ENCODE measurements around the gene HSBP1. TPM values are rescaled to one million over a fixed set of nuclear protein-coding genes. Genes with fewer than 3 reads are reported as not detected.

Gene HSBP1
- total RNA-seq, 2 donors from 2014 or later = 112 to 134 TPM

DNA sequence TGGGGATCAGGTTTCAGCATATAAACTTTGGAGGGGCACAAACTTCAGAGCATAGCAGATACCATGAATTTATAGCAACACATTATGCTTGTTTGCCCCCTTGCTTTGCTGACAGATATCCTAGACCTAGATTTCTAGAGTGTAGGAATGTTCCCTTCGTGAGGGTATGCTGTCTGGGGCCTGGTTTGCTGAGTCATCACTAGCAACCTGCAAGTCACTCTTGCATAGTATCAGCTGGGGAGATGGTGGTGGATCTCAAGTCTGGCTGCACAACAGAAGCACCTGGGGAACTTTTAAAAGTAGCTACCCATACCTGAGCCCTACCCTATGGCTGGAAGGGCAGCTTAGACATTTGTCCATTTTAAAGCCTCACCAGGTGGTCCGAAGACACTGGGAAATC is 22.3 kb upstream of the HSBP1 start:
- no peak for DNase-seq
- TF ChIP-seq, protein P1, sequence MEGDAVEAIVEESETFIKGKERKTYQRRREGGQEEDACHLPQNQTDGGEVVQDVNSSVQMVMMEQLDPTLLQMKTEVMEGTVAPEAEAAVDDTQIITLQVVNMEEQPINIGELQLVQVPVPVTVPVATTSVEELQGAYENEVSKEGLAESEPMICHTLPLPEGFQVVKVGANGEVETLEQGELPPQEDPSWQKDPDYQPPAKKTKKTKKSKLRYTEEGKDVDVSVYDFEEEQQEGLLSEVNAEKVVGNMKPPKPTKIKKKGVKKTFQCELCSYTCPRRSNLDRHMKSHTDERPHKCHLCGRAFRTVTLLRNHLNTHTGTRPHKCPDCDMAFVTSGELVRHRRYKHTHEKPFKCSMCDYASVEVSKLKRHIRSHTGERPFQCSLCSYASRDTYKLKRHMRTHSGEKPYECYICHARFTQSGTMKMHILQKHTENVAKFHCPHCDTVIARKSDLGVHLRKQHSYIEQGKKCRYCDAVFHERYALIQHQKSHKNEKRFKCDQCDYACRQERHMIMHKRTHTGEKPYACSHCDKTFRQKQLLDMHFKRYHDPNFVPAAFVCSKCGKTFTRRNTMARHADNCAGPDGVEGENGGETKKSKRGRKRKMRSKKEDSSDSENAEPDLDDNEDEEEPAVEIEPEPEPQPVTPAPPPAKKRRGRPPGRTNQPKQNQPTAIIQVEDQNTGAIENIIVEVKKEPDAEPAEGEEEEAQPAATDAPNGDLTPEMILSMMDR (IDR thresholded peaks at IDR 0.05) = no peak
- no peaks in the 10 kb centered on the region for H3K4me1 ChIP-seq
- H3K9me3 ChIP-seq = no peaks in the 10 kb centered on the region
- intact Hi-C loops (cut with DNase I) = no loop called here
- no peak overlapping the region for H3K9ac ChIP-seq (ENCODE audit: low read depth in 2 of 2, low read length in 2 of 2)
- H3K36me3 ChIP-seq = no peaks in the 10 kb centered on the region
- no peak overlapping the region for H3K4me3 ChIP-seq
- no peak overlapping the region for H3K27ac ChIP-seq
- H3K27me3 ChIP-seq = no peaks in the 10 kb centered on the region

GRCh38 chr16:83789642-83790401 is 18.0 kb upstream of the HSBP1 start:
- no peaks in the 10 kb centered on the region for H3K27me3 ChIP-seq
- no peaks in the 10 kb centered on the region for H3K9me3 ChIP-seq
- H3K9ac ChIP-seq (ENCODE audit: low read depth in 2 of 2, low read length in 2 of 2) = no peak overlapping the region
- H3K4me3 ChIP-seq = no peak overlapping the region
- TF ChIP-seq, protein P1 (IDR thresholded peaks at IDR 0.05) = no peak
- intact Hi-C loops (cut with DNase I) = no loop called here
- no peaks in the 10 kb centered on the region for H3K36me3 ChIP-seq
- no peak overlapping the region for H3K27ac ChIP-seq
- H3K4me1 ChIP-seq = no peaks in the 10 kb centered on the region
- DNase-seq = no peak

- Histone ChIP-seq H3K27ac (no peak overlapping the region), H3K9ac (ENCODE audit: low read depth in 2 of 2, low read length in 2 of 2) (no peak overlapping the region), H3K36me3 (no peaks in the 10 kb centered on the region), H3K9me3 (no peaks in the 10 kb centered on the region), H3K4me1 (no peaks in the 10 kb centered on the region), H3K27me3 (no peaks in the 10 kb centered on the region), H3K4me3 (no peak overlapping the region)
- no peak for DNase-seq
- TF ChIP-seq, protein P1 (IDR thresholded peaks at IDR 0.05) = no peak
- intact Hi-C loops (cut with DNase I) = no loop called here
Observed at GRCh38 chr16:83791916-83792315, 15.9 kb upstream of the HSBP1 start.

DNA sequence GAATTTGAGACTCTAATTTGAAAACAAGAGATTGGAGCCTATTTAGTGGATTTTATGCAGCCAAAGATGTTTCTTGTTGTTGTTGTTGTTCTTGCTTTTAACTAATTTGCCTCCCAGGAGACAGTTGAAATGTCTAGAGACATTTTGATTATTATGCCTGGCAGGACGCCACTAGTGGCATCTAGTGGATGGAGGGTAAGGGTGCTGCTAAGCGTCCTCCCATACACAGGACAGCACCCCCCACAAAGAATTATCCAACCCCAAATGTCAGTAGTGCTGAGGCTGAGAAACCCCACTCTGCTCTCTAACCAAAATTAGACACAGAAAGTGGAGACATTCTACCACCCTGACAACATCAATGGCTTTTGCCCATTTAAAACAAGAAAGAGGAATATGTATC is 15.4 kb upstream of the HSBP1 start:
- Histone ChIP-seq H3K9me3 (no peaks in the 10 kb centered on the region), H3K27ac (no peak overlapping the region), H3K4me3 (no peak overlapping the region), H3K27me3 (no peaks in the 10 kb centered on the region), H3K9ac (ENCODE audit: low read depth in 2 of 2, low read length in 2 of 2) (no peak overlapping the region), H3K4me1 (no peaks in the 10 kb centered on the region), H3K36me3 (no peaks in the 10 kb centered on the region)
- DNase-seq = no peak
- intact Hi-C loops (cut with DNase I) = no loop called here
- TF ChIP-seq, protein P1 (IDR thresholded peaks at IDR 0.05) = no peak

DNA sequence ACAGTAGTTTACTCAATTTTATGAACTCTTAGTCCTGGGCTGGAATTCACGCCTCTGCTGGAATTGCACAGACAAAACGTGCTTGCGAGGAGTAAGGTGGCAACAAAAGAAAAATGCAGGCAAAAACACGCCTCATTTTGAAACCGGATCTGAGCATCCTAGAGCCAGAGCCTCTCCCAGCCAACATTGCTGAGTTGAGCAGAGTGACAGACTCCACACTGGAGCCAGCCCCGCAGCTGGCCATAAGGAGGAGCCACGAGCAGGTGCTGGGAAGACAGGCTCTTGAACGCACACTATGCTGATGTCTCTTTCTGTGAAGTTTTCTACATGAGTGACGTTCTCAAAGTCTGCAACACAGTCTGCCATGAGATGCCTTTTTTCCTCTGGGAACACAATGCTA is 14.6 kb upstream of the HSBP1 start:
- Histone ChIP-seq H3K4me3 (no peak overlapping the region), H3K9me3 (no peaks in the 10 kb centered on the region), H3K4me1 (no peaks in the 10 kb centered on the region), H3K9ac (ENCODE audit: low read depth in 2 of 2, low read length in 2 of 2) (no peak overlapping the region), H3K27ac (no peak overlapping the region), H3K36me3 (no peaks in the 10 kb centered on the region), H3K27me3 (no peaks in the 10 kb centered on the region)
- TF ChIP-seq, protein P1 (IDR thresholded peaks at IDR 0.05) = no peak
- intact Hi-C loops (cut with DNase I) = no loop called here
- no peak for DNase-seq
